AG09319 (cell line): ENCODE measurements around the gene PRELID2.

ENCODE experiments used
- DNase-seq: peaks from one replicate; pipeline ENCODE4 v3.0.0-alpha.2; 2010; ENCODE audit warnings: low read depth; ENCODE audit errors: extremely low read depth
- TF ChIP-seq, protein P1 (sequence below): IDR thresholded peaks from 2 replicates; pipeline ENCODE4 v1.5.1; 2011; ENCODE audit warnings: low read depth, mild to moderate bottlenecking, inconsistent platforms, low read length, moderate library complexity

Gene PRELID2

DNA sequence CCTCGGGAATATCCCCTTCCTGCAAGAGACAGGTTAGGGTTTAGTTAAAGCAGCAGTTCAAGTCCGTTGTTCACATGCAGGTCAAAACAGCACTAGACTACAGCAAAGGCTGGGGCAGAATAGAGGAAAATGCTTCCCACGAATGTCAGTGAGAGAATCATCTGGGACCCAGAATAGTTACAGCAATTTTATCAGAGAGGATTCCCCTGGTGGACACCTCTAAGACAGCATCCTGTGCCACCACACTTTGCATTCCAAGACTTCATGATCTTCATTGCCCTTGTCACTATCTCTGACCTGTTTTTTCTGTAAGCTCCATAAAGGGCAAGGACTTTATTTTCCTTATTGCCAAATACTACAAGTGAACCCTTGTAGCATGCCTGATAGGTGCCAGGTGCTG, 24.8 kb upstream of the PRELID2 start:
- DNase-seq = no peak
- TF ChIP-seq, protein P1, sequence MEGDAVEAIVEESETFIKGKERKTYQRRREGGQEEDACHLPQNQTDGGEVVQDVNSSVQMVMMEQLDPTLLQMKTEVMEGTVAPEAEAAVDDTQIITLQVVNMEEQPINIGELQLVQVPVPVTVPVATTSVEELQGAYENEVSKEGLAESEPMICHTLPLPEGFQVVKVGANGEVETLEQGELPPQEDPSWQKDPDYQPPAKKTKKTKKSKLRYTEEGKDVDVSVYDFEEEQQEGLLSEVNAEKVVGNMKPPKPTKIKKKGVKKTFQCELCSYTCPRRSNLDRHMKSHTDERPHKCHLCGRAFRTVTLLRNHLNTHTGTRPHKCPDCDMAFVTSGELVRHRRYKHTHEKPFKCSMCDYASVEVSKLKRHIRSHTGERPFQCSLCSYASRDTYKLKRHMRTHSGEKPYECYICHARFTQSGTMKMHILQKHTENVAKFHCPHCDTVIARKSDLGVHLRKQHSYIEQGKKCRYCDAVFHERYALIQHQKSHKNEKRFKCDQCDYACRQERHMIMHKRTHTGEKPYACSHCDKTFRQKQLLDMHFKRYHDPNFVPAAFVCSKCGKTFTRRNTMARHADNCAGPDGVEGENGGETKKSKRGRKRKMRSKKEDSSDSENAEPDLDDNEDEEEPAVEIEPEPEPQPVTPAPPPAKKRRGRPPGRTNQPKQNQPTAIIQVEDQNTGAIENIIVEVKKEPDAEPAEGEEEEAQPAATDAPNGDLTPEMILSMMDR = no peak

DNA sequence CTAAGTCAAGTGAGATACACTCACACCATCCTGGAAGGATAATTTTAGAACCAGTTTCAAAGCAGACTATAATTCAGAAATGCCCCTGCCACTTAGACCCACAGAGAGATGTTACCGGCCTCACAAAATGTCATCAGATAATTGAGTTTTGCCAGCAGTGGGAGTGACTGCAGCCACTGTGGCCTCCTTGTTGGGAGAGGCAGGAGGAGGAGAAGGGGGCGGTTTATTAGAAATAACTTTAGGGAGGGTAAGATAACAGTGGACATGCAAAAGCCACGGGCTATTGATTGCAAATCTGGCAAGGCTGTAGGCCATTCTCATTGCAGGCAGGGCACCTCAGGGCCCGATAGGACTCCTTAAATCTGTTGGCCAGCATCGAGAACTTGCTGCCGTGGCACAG, 24.3 kb upstream of the PRELID2 start:
- DNase-seq = no peak
- TF ChIP-seq, protein P1 = no peak

DNA sequence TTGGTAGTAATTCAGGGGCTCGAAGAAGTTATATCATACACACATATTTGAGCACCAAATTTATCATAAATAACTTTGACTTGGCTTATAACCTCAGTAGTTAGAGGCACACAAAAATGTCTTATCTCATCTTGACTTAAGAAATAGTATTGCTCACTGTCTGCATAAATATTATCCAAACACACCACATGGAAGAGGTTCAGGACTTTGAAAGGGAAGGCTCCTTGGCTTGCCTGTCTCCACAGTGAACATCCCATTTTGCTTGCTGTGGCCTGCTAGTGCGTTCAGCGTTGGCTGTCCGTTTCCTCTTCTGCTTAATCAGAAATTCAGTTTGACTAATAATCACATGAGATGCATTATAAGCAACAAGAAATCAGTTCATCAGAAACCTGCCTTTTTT, 23.8 kb upstream of the PRELID2 start:
- TF ChIP-seq, protein P1 = no peak
- no peak for DNase-seq

DNA sequence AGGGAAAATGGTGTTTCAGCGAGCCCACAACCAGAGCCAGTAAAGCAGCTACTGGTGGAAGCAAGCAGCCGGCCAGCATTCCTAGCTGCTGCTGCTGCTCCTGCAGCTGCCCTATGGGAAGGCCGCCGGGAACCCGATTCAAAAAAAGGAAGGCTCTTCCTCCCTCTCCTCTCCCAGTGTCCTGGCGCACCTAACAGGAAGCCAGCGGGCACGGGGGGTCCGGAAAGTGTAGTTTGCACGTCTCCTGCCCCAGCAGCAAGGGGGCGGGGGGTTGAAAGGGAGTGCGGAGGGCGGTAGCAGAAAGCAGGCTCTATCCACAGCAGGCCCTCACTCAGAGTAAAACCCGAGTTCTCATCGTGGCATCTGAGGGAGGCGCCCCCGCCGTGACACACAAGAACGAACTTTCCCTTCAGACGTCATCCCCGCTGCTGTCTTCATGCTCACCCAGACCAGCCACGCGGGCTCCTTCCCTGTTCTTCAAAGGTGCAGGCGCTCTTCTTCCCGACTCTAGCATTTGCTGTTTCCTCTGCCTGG, 21.2 kb upstream of the PRELID2 start:
- TF ChIP-seq, protein P1 = no peak
- DNase-seq = no peak

DNA sequence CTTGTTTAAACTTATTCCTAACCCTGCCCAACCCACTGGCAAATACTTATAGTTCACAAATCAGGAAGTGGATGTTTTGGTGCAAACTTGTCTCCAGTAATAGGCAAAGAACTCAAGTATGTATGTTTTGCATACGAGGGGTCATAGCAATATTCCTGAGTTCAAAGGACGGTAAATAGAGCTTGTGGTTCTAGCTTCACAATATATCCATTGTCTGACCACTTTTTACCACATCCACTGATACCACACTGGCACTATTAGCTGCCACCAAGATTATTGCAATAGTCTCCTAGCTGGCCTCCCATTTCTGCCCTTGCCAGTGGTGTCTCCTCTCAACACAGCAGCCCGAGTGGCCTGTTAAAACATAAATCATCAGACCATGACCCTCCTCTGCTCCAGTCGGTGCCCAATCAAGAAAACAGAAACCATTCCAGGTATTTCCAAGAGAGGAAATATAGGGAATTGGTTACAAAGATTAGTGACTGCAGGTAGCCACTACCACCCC, 20.7 kb upstream of the PRELID2 start:
- no peak for DNase-seq
- TF ChIP-seq, protein P1 = no peak

DNA sequence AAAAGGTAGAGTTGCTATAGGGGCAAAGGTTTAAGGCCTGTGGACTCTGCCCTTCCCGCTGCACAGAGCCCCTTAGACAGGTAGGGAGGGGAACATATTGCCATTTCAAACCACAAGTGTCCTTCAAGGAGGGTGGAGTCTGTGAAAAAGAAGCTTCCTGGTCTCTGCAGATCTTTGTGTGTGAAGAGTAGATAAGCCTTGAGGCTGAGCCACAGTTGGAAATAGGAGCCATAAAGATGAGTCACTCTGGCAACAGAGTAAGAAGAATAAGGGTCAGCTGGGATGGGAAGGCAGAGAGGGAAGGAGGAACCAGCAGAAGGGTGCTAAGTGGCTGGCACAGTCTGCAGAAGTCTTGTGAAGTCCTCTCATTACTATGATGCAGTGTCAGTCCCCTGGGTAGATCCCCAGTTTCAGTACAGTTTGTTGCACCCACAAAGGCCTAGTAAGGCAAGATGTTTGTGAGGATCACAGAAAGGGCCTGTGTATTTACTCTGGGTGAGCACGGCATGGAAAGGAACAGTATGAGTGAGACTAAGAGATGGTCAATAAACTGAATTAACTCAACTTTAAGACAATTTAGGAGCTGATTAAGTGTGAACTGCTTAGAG, 19.6 kb upstream of the PRELID2 start:
- no peak for DNase-seq
- TF ChIP-seq, protein P1 = no peak

DNA sequence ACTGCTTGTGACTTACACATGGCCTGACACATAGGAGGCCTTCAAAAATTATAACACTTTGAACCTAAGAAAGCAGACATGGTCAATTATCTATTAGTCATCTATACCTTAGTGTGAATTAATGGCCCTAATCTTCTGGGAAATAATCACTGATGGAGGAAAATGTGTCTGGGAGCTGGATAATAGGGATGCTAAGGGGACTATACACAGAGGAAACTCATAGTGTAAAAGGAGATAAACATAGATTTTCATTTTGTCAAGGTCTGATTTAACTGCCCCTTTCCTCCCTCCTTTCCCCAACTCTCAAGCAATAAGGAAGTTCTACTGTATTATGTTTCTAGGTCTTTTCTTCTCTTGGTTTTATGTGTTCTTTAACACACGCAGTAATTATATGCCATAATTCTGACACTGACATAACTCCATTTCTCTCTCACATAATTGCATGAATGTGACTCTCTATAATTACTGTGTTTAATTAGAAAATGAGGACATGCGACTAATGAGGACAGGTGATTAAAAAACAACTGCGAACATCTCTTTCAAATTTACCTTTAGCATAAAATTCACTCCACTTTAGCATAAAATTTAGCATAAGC, 18.7 kb upstream of the PRELID2 start:
- no peak for DNase-seq
- TF ChIP-seq, protein P1 = no peak
